HuH-7 (cell line): Measurements from ENCODE around the gene EFCAB8.

Experiments
- DNase-seq: peaks from one replicate; pipeline ENCODE4 v3.0.0; 2011; ENCODE audit warnings: low spot score

Gene EFCAB8

GRCh38 chr20:33007376-33008335 is 148.9 kb downstream of the EFCAB8 start, which contains the start of gene BPIFB2:
Gene BPIFB2 (plus strand): TSS chr20:33007704. CDS start chr20:33008575, 871 bp downstream.
- DNase-seq, result no peak

DNA sequence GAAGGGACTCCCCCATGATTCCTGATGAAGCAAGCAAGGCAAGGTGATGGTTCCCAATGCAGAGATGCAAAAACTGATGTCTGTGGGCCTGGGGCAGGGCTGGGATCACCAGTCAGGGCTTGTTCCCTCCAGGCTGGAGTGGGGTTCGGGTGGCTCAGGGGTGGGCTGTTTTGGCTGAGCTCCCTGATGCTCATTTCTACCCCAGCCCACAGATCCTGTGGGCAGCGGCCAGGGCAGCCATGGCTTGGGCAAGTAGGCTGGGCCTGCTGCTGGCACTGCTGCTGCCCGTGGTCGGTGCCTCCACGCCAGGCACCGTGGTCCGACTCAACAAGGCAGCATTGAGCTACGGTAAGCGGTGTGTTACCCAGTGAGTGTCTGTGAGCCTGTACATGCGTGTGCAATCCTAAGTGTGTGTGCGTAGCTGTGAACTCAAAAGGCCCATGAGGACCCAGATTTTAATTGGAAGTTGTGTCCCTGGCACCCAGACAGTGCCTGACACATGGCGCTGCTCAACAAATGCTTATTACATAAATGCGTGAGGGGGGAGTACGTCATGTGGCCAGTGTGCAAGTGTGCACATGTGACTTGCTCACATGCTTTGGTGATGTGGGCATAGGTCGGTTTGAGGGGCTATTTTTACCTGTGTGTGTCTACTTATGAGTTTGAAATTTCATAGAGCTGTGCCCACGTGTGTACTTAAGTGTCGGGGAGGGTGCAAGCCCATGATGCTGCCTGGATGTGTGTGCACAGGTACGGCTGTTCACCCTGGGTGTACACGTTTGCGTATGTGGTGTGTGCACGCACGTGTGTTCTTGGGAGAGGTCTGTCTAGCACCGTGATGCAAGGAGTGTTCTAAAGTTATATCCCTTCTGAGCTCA is 149.9 kb downstream of the EFCAB8 start:
- no peak for DNase-seq

GRCh38 chr20:33009214-33010132 is 150.8 kb downstream of the EFCAB8 start:
- peak; percentile 52 for DNase-seq

- no peak for DNase-seq
Measured at GRCh38 chr20:33010133-33010504, 151.4 kb downstream of the EFCAB8 start.

GRCh38 chr20:33010674-33011449 is 152.1 kb downstream of the EFCAB8 start:
- DNase-seq, result no peak
